Neural cell (in vitro differentiated cells): Measurements from ENCODE around the gene SIN3A.

Experiments used
- EP300 ChIP-seq: fragments of 450-650 bp; conservative IDR thresholded peaks from 2 replicates; pipeline ENCODE4 v1.6.1; 2014; ENCODE audit warnings: antibody characterized with exemption, mild to moderate bottlenecking, moderate library complexity; ENCODE audit not compliant: poor library complexity, severe bottlenecking
- TF ChIP-seq, protein P1 (sequence below): fragments of 450-650 bp; IDR thresholded peaks from 2 replicates; pipeline ENCODE4 v1.5.1; 2014; ENCODE audit warnings: antibody characterized with exemption, mild to moderate bottlenecking, moderate library complexity; ENCODE audit not compliant: poor library complexity, severe bottlenecking

DNA sequence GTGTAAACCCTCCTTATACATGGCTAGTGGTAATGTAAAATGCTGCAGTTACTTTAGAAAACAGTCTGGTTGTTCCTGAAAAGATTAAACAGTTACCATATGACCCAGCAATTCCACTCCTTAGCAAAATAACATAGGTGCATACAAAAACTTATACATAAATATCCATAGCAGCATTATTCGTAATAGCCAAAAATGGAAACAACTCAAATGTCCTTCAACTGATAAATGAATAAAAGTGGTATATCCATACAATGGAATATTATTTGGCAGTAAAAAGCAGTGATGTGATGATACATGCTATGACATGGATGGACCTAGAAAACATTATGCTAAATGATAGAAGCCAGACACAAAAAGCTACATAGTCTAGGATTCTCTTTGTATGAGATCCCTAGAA, 31.6 kb upstream of the SIN3A start:
- TF ChIP-seq, protein P1, sequence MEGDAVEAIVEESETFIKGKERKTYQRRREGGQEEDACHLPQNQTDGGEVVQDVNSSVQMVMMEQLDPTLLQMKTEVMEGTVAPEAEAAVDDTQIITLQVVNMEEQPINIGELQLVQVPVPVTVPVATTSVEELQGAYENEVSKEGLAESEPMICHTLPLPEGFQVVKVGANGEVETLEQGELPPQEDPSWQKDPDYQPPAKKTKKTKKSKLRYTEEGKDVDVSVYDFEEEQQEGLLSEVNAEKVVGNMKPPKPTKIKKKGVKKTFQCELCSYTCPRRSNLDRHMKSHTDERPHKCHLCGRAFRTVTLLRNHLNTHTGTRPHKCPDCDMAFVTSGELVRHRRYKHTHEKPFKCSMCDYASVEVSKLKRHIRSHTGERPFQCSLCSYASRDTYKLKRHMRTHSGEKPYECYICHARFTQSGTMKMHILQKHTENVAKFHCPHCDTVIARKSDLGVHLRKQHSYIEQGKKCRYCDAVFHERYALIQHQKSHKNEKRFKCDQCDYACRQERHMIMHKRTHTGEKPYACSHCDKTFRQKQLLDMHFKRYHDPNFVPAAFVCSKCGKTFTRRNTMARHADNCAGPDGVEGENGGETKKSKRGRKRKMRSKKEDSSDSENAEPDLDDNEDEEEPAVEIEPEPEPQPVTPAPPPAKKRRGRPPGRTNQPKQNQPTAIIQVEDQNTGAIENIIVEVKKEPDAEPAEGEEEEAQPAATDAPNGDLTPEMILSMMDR = no peak
- TF ChIP-seq EP300 = no peak
